H1 (cell line): Measurements from ENCODE around the gene ELMOD1. TPM values are rescaled to one million over a fixed set of nuclear protein-coding genes. Genes with fewer than 3 reads are reported as not detected.

Experiments
- CTCF ChIA-PET: fragments of 300-600 bp; sonication (Branson Sonifier 250); formaldehyde crosslinking; loops from one replicate; lab custom pipeline; 2021; ENCODE audit not compliant: partially characterized antibody; lab: Charles Lee
- POLR2A ChIA-PET: fragments of 300-600 bp; sonication (Branson Sonifier 250); formaldehyde crosslinking; loops from one replicate; lab custom pipeline; 2021; ENCODE audit warnings: inconsistent platforms; ENCODE audit not compliant: partially characterized antibody; lab: Charles Lee
- DNase-seq, 2 experiments: peaks; one replicate each; pipeline versions ENCODE4 v3.0.0 to v3.0.0-alpha.2; 2010 to 2022; ENCODE audit warnings: low spot score in 2 of 2, low read depth in 1 of 2, mixed read lengths in 1 of 2
- FAIRE-seq: peaks from 2 replicates; lab custom pipeline; 2011; peaks lifted over from hg19 to GRCh38; lab: Jason Lieb, UNC
- H2AFZ ChIP-seq: 2 replicates; pipeline ENCODE4 v1.8.1; 2012; ENCODE audit warnings: low read length, inconsistent platforms
- H2AK5ac ChIP-seq: 2 replicates; pipeline ENCODE4 v1.6.1; 2013; ENCODE audit warnings: low read depth, low read length
- H2BK120ac ChIP-seq: replicated peaks from 2 replicates; pipeline ENCODE3; 2013; ENCODE audit warnings: low read depth, low read length, inconsistent platforms
- H2BK12ac ChIP-seq: 2 replicates; pipeline ENCODE4 v1.6.1; 2013; ENCODE audit warnings: low read depth, low read length
- H2BK15ac ChIP-seq: 2 replicates; pipeline ENCODE4 v1.6.1; 2013; ENCODE audit warnings: low read length
- H2BK20ac ChIP-seq: 2 replicates; pipeline ENCODE4 v1.6.1; 2013; ENCODE audit warnings: low read length
- H2BK5ac ChIP-seq: 2 replicates; pipeline ENCODE4 v1.6.1; 2013; ENCODE audit warnings: low read depth, low read length
- H3K14ac ChIP-seq: 2 replicates; pipeline ENCODE4 v1.6.1; 2013; ENCODE audit warnings: inconsistent platforms; ENCODE audit not compliant: insufficient read length
- H3K18ac ChIP-seq: 2 replicates; pipeline ENCODE4 v1.6.1; 2013; ENCODE audit warnings: low read length; ENCODE audit errors: extremely low read depth
- H3K23ac ChIP-seq: 2 replicates; pipeline ENCODE4 v1.6.1; 2013; ENCODE audit warnings: inconsistent platforms; ENCODE audit not compliant: insufficient read length
- H3K23me2 ChIP-seq: 2 replicates; pipeline ENCODE4 v1.6.1; 2013; ENCODE audit warnings: low read depth, low read length
- H3K27ac ChIP-seq: 2 replicates; pipeline ENCODE4 v1.6.1; 2011; ENCODE audit warnings: low read depth, low read length, inconsistent platforms
- H3K27me3 ChIP-seq, 4 experiments: replicated peaks in 1 of 4; 1 replicate in 1 of 4; 2 replicates in 3 of 4; pipeline versions ENCODE4 v1.6.1 to v1.8.1; 2011 to 2013; ENCODE audit warnings: low read length in 3 of 4, mild to moderate bottlenecking in 3 of 4, inconsistent platforms in 2 of 4, mixed read lengths in 2 of 4, moderate library complexity in 1 of 4; ENCODE audit not compliant: control insufficient read depth in 3 of 4, insufficient read depth in 3 of 4; ENCODE audit errors: extremely low read depth in 1 of 4
- H3K36me3 ChIP-seq, 4 experiments: 2 replicates each; pipeline versions ENCODE4 v1.6.1 to v1.8.1; 2011 to 2013; ENCODE audit warnings: mild to moderate bottlenecking in 4 of 4, low read length in 3 of 4, moderate library complexity in 2 of 4, control low read depth in 1 of 4, inconsistent platforms in 1 of 4; ENCODE audit not compliant: insufficient read depth in 4 of 4, control insufficient read depth in 2 of 4
- H3K4ac ChIP-seq: replicated peaks from 2 replicates; pipeline ENCODE3; 2013; ENCODE audit warnings: low read length, low read depth, mixed read lengths, inconsistent platforms; ENCODE audit not compliant: insufficient read length
- H3K4me1 ChIP-seq, 4 experiments: replicated peaks in 1 of 4; 1 replicate in 1 of 4; 2 replicates in 3 of 4; pipeline versions ENCODE4 v1.6.1 to v1.8.1; 2011 to 2013; ENCODE audit warnings: low read length in 3 of 4, inconsistent platforms in 2 of 4, mixed read lengths in 1 of 4; ENCODE audit not compliant: insufficient read depth in 4 of 4, control insufficient read depth in 3 of 4
- H3K4me2 ChIP-seq, 2 experiments: 2 replicates each; pipeline versions ENCODE4 v1.6.1 to v1.8.1; 2011 to 2013; ENCODE audit warnings: low read depth in 2 of 2, low read length in 2 of 2, control low read depth in 1 of 2, inconsistent platforms in 1 of 2, mild to moderate bottlenecking in 1 of 2; ENCODE audit not compliant: insufficient read depth in 1 of 2
- H3K4me3 ChIP-seq, 4 experiments: fragments of 200-600, 300-600 bp in 1 of 4; sonication (generic), shearing (Covaris generic), sonication (Bioruptor Twin) in 1 of 4; 2 replicates each; pipeline versions ENCODE4 v1.5.1 to v1.8.1; 2011 to 2016; ENCODE audit warnings: low read length in 4 of 4, low read depth in 3 of 4, control low read depth in 2 of 4, inconsistent platforms in 2 of 4, mild to moderate bottlenecking in 2 of 4, mixed read lengths in 1 of 4, moderate library complexity in 1 of 4; ENCODE audit not compliant: insufficient read depth in 2 of 4; ENCODE audit errors: extremely low read depth in 1 of 4
- H3K56ac ChIP-seq: replicated peaks from 2 replicates; pipeline ENCODE3; 2013; ENCODE audit warnings: low read depth, mild to moderate bottlenecking, mixed read lengths, low read length, inconsistent platforms; ENCODE audit not compliant: insufficient read length
- H3K79me1 ChIP-seq: 2 replicates; pipeline ENCODE4 v1.6.1; 2013; ENCODE audit warnings: low read depth, low read length, control low read depth
- H3K79me2 ChIP-seq, 2 experiments: 2 replicates each; pipeline versions ENCODE4 v1.6.1 to v1.8.1; 2012 to 2013; ENCODE audit warnings: low read length in 2 of 2, mild to moderate bottlenecking in 2 of 2, inconsistent platforms in 1 of 2; ENCODE audit not compliant: insufficient read depth in 2 of 2, control insufficient read depth in 1 of 2
- H3K9ac ChIP-seq, 4 experiments: replicated peaks in 1 of 4; 1 replicate in 1 of 4; 2 replicates in 3 of 4; pipeline versions ENCODE4 v1.6.1 to v1.8.1; 2011 to 2013; ENCODE audit warnings: low read depth in 3 of 4, low read length in 3 of 4, control low read depth in 2 of 4, mild to moderate bottlenecking in 2 of 4, moderate library complexity in 2 of 4, inconsistent platforms in 1 of 4; ENCODE audit errors: extremely low read depth in 1 of 4
- H3K9me3 ChIP-seq, 2 experiments: 2 replicates each; pipeline versions ENCODE4 v1.6.1 to v1.8.1; 2012 to 2013; ENCODE audit warnings: mild to moderate bottlenecking in 2 of 2, moderate library complexity in 2 of 2, control low read depth in 1 of 2, inconsistent platforms in 1 of 2, low read depth in 1 of 2, low read length in 1 of 2, mixed read lengths in 1 of 2; ENCODE audit not compliant: insufficient read depth in 2 of 2
- H4K20me1 ChIP-seq, 2 experiments: replicated peaks in 1 of 2; 2 replicates each; pipeline versions ENCODE3 to v1.8.1; 2011 to 2013; ENCODE audit warnings: inconsistent platforms in 2 of 2, low read length in 2 of 2, mild to moderate bottlenecking in 1 of 2; ENCODE audit not compliant: insufficient read depth in 2 of 2, control insufficient read depth in 1 of 2
- H4K5ac ChIP-seq: 2 replicates; pipeline ENCODE4 v1.6.1; 2013; ENCODE audit warnings: low read length, low read depth, mixed read lengths, inconsistent platforms; ENCODE audit not compliant: insufficient read length
- H4K8ac ChIP-seq: 2 replicates; pipeline ENCODE4 v1.8.0; 2013; ENCODE audit warnings: mild to moderate bottlenecking, moderate library complexity, low read length, inconsistent platforms; ENCODE audit not compliant: insufficient read depth; ENCODE audit errors: extremely low read depth
- H4K91ac ChIP-seq: replicated peaks from 2 replicates; pipeline ENCODE3; 2013; ENCODE audit warnings: low read length, mixed read lengths, inconsistent platforms; ENCODE audit not compliant: insufficient read length
- ASH2L ChIP-seq: fragments of 200-600, 300-600 bp; sonication (generic); IDR thresholded peaks from one replicate; pipeline ENCODE4 v1.7.1; 2017; ENCODE audit warnings: low read length
- CBX8 ChIP-seq: fragments of 300-800, 300-1000 bp; sonication (generic); IDR thresholded peaks from 2 replicates; pipeline ENCODE4 v1.7.1; 2016; ENCODE audit warnings: low read depth, low read length, borderline replicate concordance
- CREB1 ChIP-seq: IDR thresholded peaks from 2 replicates; pipeline ENCODE4 v1.6.1; 2012; ENCODE audit warnings: inconsistent platforms
- EGR1 ChIP-seq: IDR thresholded peaks from 2 replicates; pipeline ENCODE4 v1.6.1; 2011; ENCODE audit warnings: low read depth, low read length, borderline replicate concordance
- GABPA ChIP-seq: IDR thresholded peaks from 2 replicates; pipeline ENCODE4 v1.6.1; 2011; ENCODE audit warnings: mild to moderate bottlenecking, low read length, moderate library complexity, borderline replicate concordance; ENCODE audit not compliant: insufficient read depth
- JUND ChIP-seq: IDR thresholded peaks from 2 replicates; pipeline ENCODE4 v1.6.1; 2011; ENCODE audit warnings: mild to moderate bottlenecking, improper control_type of control experiment, low read length
- MAFK ChIP-seq: IDR thresholded peaks from 2 replicates; pipeline ENCODE4 v1.6.1; 2012; ENCODE audit warnings: low read depth, mild to moderate bottlenecking, improper control_type of control experiment, low read length
- POLR2AphosphoS5 ChIP-seq: IDR thresholded peaks from 2 replicates; pipeline ENCODE4 v1.6.1; 2011; ENCODE audit warnings: low read depth, low read length
- RAD21 ChIP-seq, 2 experiments: IDR thresholded peaks in 1 of 2; conservative IDR thresholded peaks in 1 of 2; 2 replicates each; pipeline ENCODE4 v1.6.1; 2011; ENCODE audit warnings: low read depth in 2 of 2, low read length in 2 of 2, improper control_type of control experiment in 1 of 2, inconsistent platforms in 1 of 2, mild to moderate bottlenecking in 1 of 2, moderate library complexity in 1 of 2
- TAF7 ChIP-seq: optimal IDR thresholded peaks from 2 replicates; pipeline ENCODE3; 2011; ENCODE audit warnings: low read depth, mild to moderate bottlenecking, inconsistent platforms, low read length, moderate library complexity, borderline replicate concordance
- TEAD4 ChIP-seq: IDR thresholded peaks from 2 replicates; pipeline ENCODE4 v1.6.1; 2012; ENCODE audit warnings: low read depth, low read length, inconsistent platforms, mixed read lengths
- WGBS, 2 experiments: shearing (Covaris generic) in 1 of 2; methylation state at CpG; one replicate each; pipeline versions ENCODE4 v1.1.6 to v1.1.7; 2013 to 2015; ENCODE audit warnings: low lambda C conversion rate in 2 of 2, mixed read lengths in 2 of 2, inconsistent platforms in 1 of 2, low coverage in 1 of 2, missing lambda C conversion rate in 1 of 2; ENCODE audit not compliant: insufficient replicate concordance in 2 of 2, insufficient coverage in 1 of 2, insufficient read length in 1 of 2; ENCODE audit errors: extremely low coverage in 1 of 2, missing lambda C conversion rate in 1 of 2; 5-methylcytosine and 5-hydroxymethylcytosine counted together
- polyA plus RNA-seq, 7 experiments: library from polyadenylated mRNA; depleted of rRNA in 3 of 7; stranded (reverse) in 5 of 7; unstranded in 2 of 7; fragments of >200 nt in 5 of 7; fragments of 200-250 nt in 2 of 7; gene quantifications; 1 replicate in 5 of 7; 2 replicates in 1 of 7; 4 replicates in 1 of 7; pipeline versions ENCODE4 v1.2.1 to v1.2.3, GENCODE V29; 2011 to 2013; ENCODE audit warnings: missing spikeins in 2 of 7, mixed read lengths in 2 of 7
- total RNA-seq: library from RNA; stranded (reverse); fragmentation: NEBNext Ultra II Directional; extraction: Animal tissue kit (Norgen Biotek cat#: 25700); gene quantifications from 2 replicates; pipeline ENCODE4 v1.2.1, GENCODE V29; 2021

Gene ELMOD1
- total and polyA plus RNA-seq, 2 of the 8 experiments (the other 6 are each of a cell fraction or from before 2014, with no cell fraction given), result 0.47 to 1.6 TPM

DNA sequence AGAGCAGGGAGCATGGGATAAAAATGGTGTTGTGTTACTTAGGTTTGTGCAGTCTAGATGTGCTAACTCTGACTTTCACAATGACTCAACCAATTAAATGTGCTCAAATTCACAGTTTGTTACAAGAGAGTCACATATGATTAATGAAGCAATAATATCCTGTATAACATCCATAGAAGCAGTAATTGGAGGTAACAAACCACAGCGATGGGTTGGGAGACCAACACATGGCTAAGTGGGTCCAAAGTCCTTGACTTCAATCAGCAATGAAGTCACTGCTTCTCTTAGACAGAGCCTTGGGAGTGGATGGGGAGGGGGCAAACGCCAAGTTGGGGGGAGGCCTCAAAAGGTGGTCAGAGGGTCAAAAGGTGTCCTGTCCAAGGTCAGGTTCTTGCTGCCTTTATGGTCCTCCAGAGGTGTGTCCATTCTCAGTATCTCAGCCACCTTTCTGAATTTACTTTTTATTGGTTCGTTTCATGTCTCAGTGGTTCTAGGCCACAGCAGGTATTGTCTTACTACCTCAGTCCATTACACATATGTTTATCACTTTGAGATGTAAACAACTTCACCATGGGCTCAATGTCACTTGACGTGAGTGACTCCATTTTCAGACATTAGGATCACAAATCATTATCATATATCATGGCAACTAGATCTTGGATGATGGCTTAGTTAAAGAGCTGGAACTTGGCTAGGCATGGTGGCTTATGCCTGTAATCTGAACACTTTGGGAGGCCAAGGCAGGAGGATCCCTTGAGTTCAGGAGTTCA is 88.5 kb downstream of the ELMOD1 start:
- Histone ChIP-seq H3K4me3 (no peak overlapping the region), H4K91ac (no peak overlapping the region), H2BK20ac (no peak overlapping the region), H3K18ac (no peak overlapping the region), H3K23me2 (no peaks in the 10 kb centered on the region), H3K56ac (no peak overlapping the region), H3K4ac (no peak overlapping the region), H2BK120ac (no peak overlapping the region), H3K27ac (no peak overlapping the region), H2AFZ (no peak overlapping the region), H4K8ac (no peak overlapping the region), H2AK5ac (no peak overlapping the region), H3K4me1 (no peaks in the 10 kb centered on the region), H3K79me1 (no peaks in the 10 kb centered on the region), H3K23ac (no peak overlapping the region), H3K9me3 (no peaks in the 10 kb centered on the region), H3K9ac (no peak overlapping the region), H4K20me1 (no peaks in the 10 kb centered on the region), H3K36me3 (no peaks in the 10 kb centered on the region), H2BK5ac (no peak overlapping the region)
- POLR2A ChIA-PET, result no interaction called here
- DNase-seq, result no peak
- 93% methylated on average over 4 of the region's 4 CpGs; no CpG with 5 or more reads in 1 of the 2 experiments for WGBS, 2 experiments
- TF ChIP-seq ASH2L, result no peak
- no peak for TF ChIP-seq EGR1
- TF ChIP-seq JUND, result no peak
- TF ChIP-seq RAD21 (IDR thresholded peaks at IDR 0.05 in 1 of 2, conservative IDR thresholded peaks at IDR 0.05 in 1 of 2; ENCODE audit: low read depth in 2 of 2, low read length in 2 of 2), result no peak
- TF ChIP-seq POLR2AphosphoS5, result no peak
- TF ChIP-seq TAF7, result no peak
- no peak for TF ChIP-seq GABPA
- TF ChIP-seq MAFK, result no peak
- no peak for TF ChIP-seq TEAD4
- no peak for TF ChIP-seq CBX8
- no peak for TF ChIP-seq CREB1
- TF ChIP-seq, all 59 proteins: peak for 0
- Histone ChIP-seq H4K5ac (no peak overlapping the region), H3K14ac (no peak overlapping the region), H3K4me2 (no peak overlapping the region), H2BK12ac (no peak overlapping the region), H3K27me3 (no peaks in the 10 kb centered on the region), H3K79me2 (no peaks in the 10 kb centered on the region), H2BK15ac (no peak overlapping the region)
- FAIRE-seq, result no peak
- CTCF ChIA-PET, result interaction anchor here (1.0 to 12.9 kb wide), 5 partner anchors 9 to 105 kb away, joined by 3 to 398 read pairs (median 13); partner anchors contain the start of gene ALKBH8
